A549 (cell line): ENCODE results near the gene ROR1. TPM values are rescaled to one million over a fixed set of nuclear protein-coding genes. Genes with fewer than 3 reads are reported as not detected.

Source experiments
- ATAC-seq, 2 experiments: fragments of 200-7000 bp in 1 of 2; fragments of >200 bp in 1 of 2; cut with Nextera tagmentation in 1 of 2; cut with Tn5 transposase in 1 of 2; 3 replicates each; pipeline versions ENCODE4 v1.8.0 to v1.9.1; 2018 to 2020; ENCODE audit warnings: mild to moderate bottlenecking in 1 of 2, moderate library complexity in 1 of 2
- CTCF ChIA-PET: fragments of 300-600 bp; sonication (Branson Sonifier 250); formaldehyde crosslinking; extraction: SDS; loops from one replicate; lab custom pipeline; 2021; ENCODE audit warnings: antibody characterized with exemption, inconsistent platforms; lab: Yijun Ruan, JAX
- POLR2A ChIA-PET: fragments of 350-600 bp; formaldehyde crosslinking; extraction: SDS; loops from one replicate; lab custom pipeline; 2021; ENCODE audit warnings: antibody characterized with exemption, inconsistent platforms; lab: Yijun Ruan, JAX
- DNase-seq, 2 experiments: peaks; one replicate each; pipeline versions ENCODE4 v3.0.0 to v3.0.0-alpha.2; 2011 to 2016; ENCODE audit warnings: low read depth in 1 of 2, low spot score in 1 of 2
- FAIRE-seq: peaks from 2 replicates; lab custom pipeline; 2011; peaks lifted over from hg19 to GRCh38; lab: Jason Lieb, UNC
- H3K27ac ChIP-seq, 2 experiments: fragments of >200 bp; sonication (Bioruptor Twin); formaldehyde crosslinking; 3 replicates each; pipeline ENCODE4 v1.5.1; 2016 to 2017
- H3K4me1 ChIP-seq: fragments of >200 bp; sonication (Bioruptor Twin); formaldehyde crosslinking; 3 replicates; pipeline ENCODE4 v1.6.1; 2016
- H3K4me2 ChIP-seq: fragments of >200 bp; sonication (Bioruptor Twin); formaldehyde crosslinking; 3 replicates; pipeline ENCODE4 v1.6.1; 2016
- H3K4me3 ChIP-seq: fragments of >200 bp; sonication (Bioruptor Twin); formaldehyde crosslinking; 3 replicates; pipeline ENCODE4 v1.5.1; 2016
- H3K9me3 ChIP-seq: fragments of >200 bp; sonication (Bioruptor Twin); formaldehyde crosslinking; 3 replicates; pipeline ENCODE4 v1.6.1; 2016
- BCL3 ChIP-seq: fragments of >200 bp; sonication (Bioruptor Twin); formaldehyde crosslinking; IDR thresholded peaks from 3 replicates; pipeline ENCODE4 v1.6.1; 2016
- CBX8 ChIP-seq: fragments of 200-600 bp; sonication (generic); IDR thresholded peaks from 2 replicates; pipeline ENCODE4 v1.6.1; 2016
- CEBPB ChIP-seq, 2 experiments: fragments of >200 bp in 1 of 2; sonication (Bioruptor Twin) in 1 of 2; formaldehyde crosslinking in 1 of 2; IDR thresholded peaks; 2 replicates each; pipeline ENCODE4 v1.6.1; 2012 to 2016
- E2F6 ChIP-seq: IDR thresholded peaks from 2 replicates; pipeline ENCODE4 v1.6.1; 2012; ENCODE audit warnings: low read depth, borderline replicate concordance
- EP300 ChIP-seq, 2 experiments: fragments of >200 bp; sonication (Bioruptor Twin); formaldehyde crosslinking; IDR thresholded peaks; 2 replicates in 1 of 2; 3 replicates in 1 of 2; pipeline ENCODE4 v1.6.1; 2016 to 2017
- ESRRA ChIP-seq: fragments of 150-350 bp; IDR thresholded peaks from 2 replicates; pipeline ENCODE4 v1.6.1; 2014; ENCODE audit warnings: mild to moderate bottlenecking, low read length, borderline replicate concordance
- FOSB ChIP-seq: fragments of 250-450 bp; sonication (Bioruptor Pico); IDR thresholded peaks from 2 replicates; pipeline ENCODE4 v1.5.0; 2020; ENCODE audit warnings: mild to moderate bottlenecking, moderate library complexity
- FOSL2 ChIP-seq, 2 experiments: fragments of 450-650 bp in 1 of 2; fragments of >200 bp in 1 of 2; sonication (Bioruptor Twin) in 1 of 2; formaldehyde crosslinking; IDR thresholded peaks; 2 replicates each; pipeline versions ENCODE4 v1.5.0 to v1.6.1; 2016 to 2020; ENCODE audit warnings: mild to moderate bottlenecking in 1 of 2, moderate library complexity in 1 of 2
- FOXS1 ChIP-seq: fragments of 250-450 bp; sonication (Bioruptor Pico); IDR thresholded peaks from 2 replicates; pipeline ENCODE4 v1.5.0; 2020; ENCODE audit warnings: mild to moderate bottlenecking, moderate library complexity
- GATA3 ChIP-seq: IDR thresholded peaks from 2 replicates; pipeline ENCODE4 v1.6.1; 2012; ENCODE audit warnings: borderline replicate concordance
- HDAC2 ChIP-seq: fragments of 200-600 bp; sonication (generic); IDR thresholded peaks from 2 replicates; pipeline ENCODE4 v1.6.1; 2016
- HEYL ChIP-seq: fragments of 250-450 bp; sonication (Bioruptor Pico); IDR thresholded peaks from 2 replicates; pipeline ENCODE4 v1.8.0; 2021; ENCODE audit warnings: mild to moderate bottlenecking, moderate library complexity
- MAFK ChIP-seq: fragments of 450-650 bp; IDR thresholded peaks from 2 replicates; pipeline ENCODE4 v1.6.1; 2014; ENCODE audit not compliant: partially characterized antibody
- MAZ ChIP-seq: fragments of 150-350 bp; IDR thresholded peaks from 2 replicates; pipeline ENCODE4 v1.6.1; 2014; ENCODE audit warnings: antibody characterized with exemption, low read depth, low read length, borderline replicate concordance
- NFE2L2 ChIP-seq: fragments of 150-350 bp; conservative IDR thresholded peaks from 2 replicates; pipeline ENCODE4 v1.6.1; 2014; ENCODE audit warnings: low read length
- NPAS2 ChIP-seq: fragments of 250-450 bp; sonication (Bioruptor Pico); IDR thresholded peaks from 2 replicates; pipeline ENCODE4 v1.8.0; 2022; ENCODE audit warnings: mild to moderate bottlenecking, moderate library complexity, borderline replicate concordance
- RAD21 ChIP-seq, 2 experiments: fragments of >200 bp in 1 of 2; sonication (Bioruptor Twin) in 1 of 2; formaldehyde crosslinking in 1 of 2; IDR thresholded peaks in 1 of 2; conservative IDR thresholded peaks in 1 of 2; 2 replicates in 1 of 2; 3 replicates in 1 of 2; pipeline ENCODE4 v1.6.1; 2012 to 2018; ENCODE audit warnings: inconsistent platforms in 1 of 2
- RARB ChIP-seq: fragments of 250-450 bp; sonication (Bioruptor Pico); IDR thresholded peaks from 2 replicates; pipeline ENCODE4 v1.8.0; 2021; ENCODE audit warnings: mild to moderate bottlenecking, moderate library complexity
- RFX5 ChIP-seq: fragments of 450-650 bp; IDR thresholded peaks from 2 replicates; pipeline ENCODE4 v1.7.1; 2014; ENCODE audit warnings: antibody characterized with exemption, mild to moderate bottlenecking, moderate library complexity
- SMC3 ChIP-seq: fragments of >200 bp; sonication (Bioruptor Twin); formaldehyde crosslinking; IDR thresholded peaks from 3 replicates; pipeline ENCODE4 v1.6.1; 2018; ENCODE audit warnings: inconsistent platforms
- SREBF2 ChIP-seq: fragments of 450-650 bp; IDR thresholded peaks from 2 replicates; pipeline ENCODE4 v1.6.1; 2014; ENCODE audit warnings: mild to moderate bottlenecking, moderate library complexity
- TFCP2L1 ChIP-seq: fragments of 250-450 bp; sonication (Bioruptor Pico); IDR thresholded peaks from 2 replicates; pipeline ENCODE4 v1.5.0; 2021; ENCODE audit warnings: mild to moderate bottlenecking
- ZFP36 ChIP-seq: fragments of 450-650 bp; IDR thresholded peaks from 2 replicates; pipeline ENCODE4 v1.6.1; 2014; ENCODE audit warnings: borderline replicate concordance; ENCODE audit not compliant: partially characterized antibody
- WGBS: methylation state at CpG from one replicate; pipeline ENCODE4 v1.1.6; 2017; ENCODE audit errors: missing lambda C conversion rate; 5-methylcytosine and 5-hydroxymethylcytosine counted together
- polyA plus RNA-seq, 4 experiments: library from polyadenylated mRNA; depleted of rRNA in 3 of 4; stranded (reverse); fragments of >200 nt; fragmentation: RNase III in 1 of 4; extraction: RNeasy Plus Mini Kit Qiagen cat#74134 plus additional on column Dnase treatment in 1 of 4; gene quantifications; 2 replicates in 3 of 4; 3 replicates in 1 of 4; pipeline ENCODE4 v1.2.3, GENCODE V29; 2011 to 2017
- TF ChIP-seq, protein P1 (sequence below): fragments of 250-450 bp; sonication (Bioruptor Pico); IDR thresholded peaks from 2 replicates; pipeline ENCODE4 v1.5.0; 2020; ENCODE audit warnings: low read depth, mild to moderate bottlenecking, moderate library complexity
- TF ChIP-seq, protein P2 (sequence below): fragments of 150-350 bp; IDR thresholded peaks from 2 replicates; pipeline ENCODE4 v1.6.1; 2014; ENCODE audit warnings: low read depth, mild to moderate bottlenecking, low read length
- TF ChIP-seq, protein P3 (sequence below): fragments of 250-450 bp; sonication (Bioruptor Pico); IDR thresholded peaks from 2 replicates; pipeline ENCODE4 v1.5.0; 2021; ENCODE audit warnings: mild to moderate bottlenecking, moderate library complexity, borderline replicate concordance

The ROR1 gene
- polyA plus RNA-seq, 2 of the 4 experiments (the other 2 are of a cell fraction) = 6.5 to 19.0 TPM

GRCh38 chr1:64122588-64122987 is 348.8 kb downstream of the ROR1 start:
- H3K4me1 ChIP-seq = no peaks in the 10 kb centered on the region
- ATAC-seq = no peak
- ChIA-PET POLR2A (no interaction called here), CTCF (no interaction called here)
- H3K9me3 ChIP-seq = no peaks in the 10 kb centered on the region
- H3K4me3 ChIP-seq = no peak overlapping the region
- WGBS = 92% methylated on average over 3 of the region's 3 CpGs
- TF ChIP-seq ESRRA (no peak), BCL3 (no peak), HEYL (CRISPR knock-in tag) (no peak), MAZ (no peak), HDAC2 (no peak), SREBF2 (no peak), EP300 (IDR thresholded peaks at IDR 0.05) (no peak), TFCP2L1 (no peak), GATA3 (no peak), E2F6 (no peak), SMC3 (no peak), ZFP36 (no peak), FOSL2 (IDR thresholded peaks at IDR 0.05) (no peak), FOSL2 (CRISPR knock-in tag; IDR thresholded peaks at IDR 0.05) (no peak), RARB (CRISPR knock-in tag) (no peak), FOXS1 (CRISPR knock-in tag) (no peak), CEBPB (IDR thresholded peaks at IDR 0.05) (no peak), CBX8 (no peak)
- TF ChIP-seq, protein P1, sequence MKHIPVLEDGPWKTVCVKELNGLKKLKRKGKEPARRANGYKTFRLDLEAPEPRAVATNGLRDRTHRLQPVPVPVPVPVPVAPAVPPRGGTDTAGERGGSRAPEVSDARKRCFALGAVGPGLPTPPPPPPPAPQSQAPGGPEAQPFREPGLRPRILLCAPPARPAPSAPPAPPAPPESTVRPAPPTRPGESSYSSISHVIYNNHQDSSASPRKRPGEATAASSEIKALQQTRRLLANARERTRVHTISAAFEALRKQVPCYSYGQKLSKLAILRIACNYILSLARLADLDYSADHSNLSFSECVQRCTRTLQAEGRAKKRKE (CRISPR knock-in tag) = no peak
- TF ChIP-seq, protein P2, sequence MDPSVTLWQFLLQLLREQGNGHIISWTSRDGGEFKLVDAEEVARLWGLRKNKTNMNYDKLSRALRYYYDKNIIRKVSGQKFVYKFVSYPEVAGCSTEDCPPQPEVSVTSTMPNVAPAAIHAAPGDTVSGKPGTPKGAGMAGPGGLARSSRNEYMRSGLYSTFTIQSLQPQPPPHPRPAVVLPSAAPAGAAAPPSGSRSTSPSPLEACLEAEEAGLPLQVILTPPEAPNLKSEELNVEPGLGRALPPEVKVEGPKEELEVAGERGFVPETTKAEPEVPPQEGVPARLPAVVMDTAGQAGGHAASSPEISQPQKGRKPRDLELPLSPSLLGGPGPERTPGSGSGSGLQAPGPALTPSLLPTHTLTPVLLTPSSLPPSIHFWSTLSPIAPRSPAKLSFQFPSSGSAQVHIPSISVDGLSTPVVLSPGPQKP = no peak
- TF ChIP-seq, protein P3, sequence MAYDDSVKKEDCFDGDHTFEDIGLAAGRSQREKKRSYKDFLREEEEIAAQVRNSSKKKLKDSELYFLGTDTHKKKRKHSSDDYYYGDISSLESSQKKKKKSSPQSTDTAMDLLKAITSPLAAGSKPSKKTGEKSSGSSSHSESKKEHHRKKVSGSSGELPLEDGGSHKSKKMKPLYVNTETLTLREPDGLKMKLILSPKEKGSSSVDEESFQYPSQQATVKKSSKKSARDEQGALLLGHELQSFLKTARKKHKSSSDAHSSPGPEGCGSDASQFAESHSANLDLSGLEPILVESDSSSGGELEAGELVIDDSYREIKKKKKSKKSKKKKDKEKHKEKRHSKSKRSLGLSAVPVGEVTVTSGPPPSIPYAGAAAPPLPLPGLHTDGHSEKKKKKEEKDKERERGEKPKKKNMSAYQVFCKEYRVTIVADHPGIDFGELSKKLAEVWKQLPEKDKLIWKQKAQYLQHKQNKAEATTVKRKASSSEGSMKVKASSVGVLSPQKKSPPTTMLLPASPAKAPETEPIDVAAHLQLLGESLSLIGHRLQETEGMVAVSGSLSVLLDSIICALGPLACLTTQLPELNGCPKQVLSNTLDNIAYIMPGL (CRISPR knock-in tag) = no peak
- no peak for DNase-seq
- H3K4me2 ChIP-seq = no peak overlapping the region
- no peak for FAIRE-seq
- no peak overlapping the region for H3K27ac ChIP-seq

DNA sequence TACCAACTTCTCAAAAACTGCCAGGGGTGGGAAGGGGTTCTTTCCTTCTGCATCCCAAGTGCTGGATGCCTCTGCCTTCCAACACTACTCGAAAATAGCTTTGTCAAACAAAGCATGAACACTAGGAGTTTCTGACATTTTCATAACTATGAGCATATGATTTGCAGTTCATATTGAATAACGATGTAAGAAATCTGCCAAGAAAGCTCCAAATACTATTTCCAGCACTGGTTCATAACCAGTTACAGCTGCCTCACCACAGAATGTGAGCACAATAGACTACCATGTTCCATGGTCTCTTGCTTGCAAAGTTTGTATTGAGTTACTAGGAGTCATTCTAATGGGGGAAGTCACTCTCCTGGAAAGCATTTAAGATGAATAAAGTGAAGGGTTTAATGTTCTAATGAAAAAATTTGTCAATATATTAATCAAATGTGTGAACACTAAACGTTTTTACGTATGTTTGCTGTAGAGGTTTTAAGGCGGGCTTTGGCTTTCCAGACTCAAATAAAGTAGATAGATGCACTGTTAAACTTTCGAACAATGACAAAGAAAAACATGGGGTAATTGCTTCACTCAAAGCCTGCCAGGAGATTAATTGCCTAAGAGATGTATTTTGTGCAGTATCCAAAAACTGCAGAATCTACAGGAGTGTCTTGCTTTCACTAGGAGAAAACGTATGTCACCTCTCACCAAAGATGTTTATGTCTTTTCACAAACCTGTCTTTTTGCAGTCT is 351.1 kb downstream of the ROR1 start:
- ATAC-seq = no peak
- TF ChIP-seq RAD21 (conservative IDR thresholded peaks at IDR 0.05 in 1 of 2, IDR thresholded peaks at IDR 0.05 in 1 of 2) = no peak
- TF ChIP-seq NFE2L2 = no peak
- no peak for TF ChIP-seq MAFK
- TF ChIP-seq FOSB (CRISPR knock-in tag) = no peak
- TF ChIP-seq RFX5 = no peak
- TF ChIP-seq NPAS2 (CRISPR knock-in tag) = no peak
- TF ChIP-seq FOSL2 (IDR thresholded peaks at IDR 0.05) = no peak
- no peak for TF ChIP-seq FOSL2 (CRISPR knock-in tag; IDR thresholded peaks at IDR 0.05)
- TF ChIP-seq FOXS1 (CRISPR knock-in tag) = no peak
- POLR2A ChIA-PET = no interaction called here
- H3K4me2 ChIP-seq = no peak overlapping the region
- no peak for DNase-seq
- no peaks in the 10 kb centered on the region for H3K4me1 ChIP-seq
- 84% methylated on average over 7 of the region's 7 CpGs for WGBS
- no peak overlapping the region for H3K4me3 ChIP-seq
- H3K9me3 ChIP-seq = no peaks in the 10 kb centered on the region
- FAIRE-seq = no peak
- no peak overlapping the region for H3K27ac ChIP-seq
- CTCF ChIA-PET = interaction anchor here (0.7 to 2.9 kb wide), 3 partner anchors 12 to 352 kb away, joined by 3 to 11 read pairs (median 4); no protein-coding TSS in a partner anchor
